Effector CD8-positive, alpha-beta T cell (primary cell): ENCODE measurements around the gene PRAMEF8.
"Not testable (repeated sequence)": the region's sequence is repeated elsewhere in the genome, so short reads cannot be mapped to it uniquely, and the experiment has no call there.

Experiments
- DNase-seq: peaks from one replicate; lab custom pipeline; 2025; lab: John Stamatoyannopoulos, UW
- total RNA-seq, 4 experiments: gene quantifications; one replicate each; lab custom pipeline; 2026; lab: John Stamatoyannopoulos, UW

Gene PRAMEF8
- 0 reads per million in 4 experiments for total RNA-seq

DNA sequence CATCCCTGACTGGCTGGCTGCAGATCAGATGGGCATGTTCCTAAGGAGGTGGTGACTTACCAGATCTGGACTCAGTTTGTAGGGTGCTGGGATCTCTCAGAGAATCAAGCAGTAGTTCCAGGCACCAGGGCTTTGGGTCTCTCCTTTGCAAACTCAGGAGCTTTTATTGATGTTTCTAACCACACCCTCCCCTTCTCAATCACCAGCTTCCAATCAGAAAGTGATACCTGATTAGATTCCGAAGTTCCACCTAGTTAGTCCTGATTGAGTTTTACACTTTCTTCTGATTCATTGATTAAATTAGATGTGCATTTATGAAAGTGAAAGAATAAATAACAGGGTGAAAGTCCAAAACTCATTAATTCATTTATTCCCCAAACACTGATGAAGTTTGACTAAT lies at the start of gene PRAMEF8:
Gene PRAMEF8, minus strand, starts transcription at position 101 of the 400 bp plus-strand sequence. CDS start 1,046 bp downstream, outside the sequence.
- not testable (repeated sequence) for DNase-seq

- not testable (repeated sequence) for DNase-seq
Measured at GRCh38 chr1:13315281-13315680, 30.3 kb upstream of the PRAMEF8 start, which contains the start of gene PRAMEF15. TSS of gene PRAMEF15 (plus strand) at chr1:13315581. CDS start at chr1:13318408, 2,827 bp downstream.

GRCh38 chr1:13303239-13303638 lies 18.3 kb upstream of the PRAMEF8 start, which contains the start of gene PRAMEF33:
TSS of gene PRAMEF33 (plus strand) at chr1:13303539. CDS start at chr1:13305955, 2,416 bp downstream.
- DNase-seq = not testable (repeated sequence)

DNA sequence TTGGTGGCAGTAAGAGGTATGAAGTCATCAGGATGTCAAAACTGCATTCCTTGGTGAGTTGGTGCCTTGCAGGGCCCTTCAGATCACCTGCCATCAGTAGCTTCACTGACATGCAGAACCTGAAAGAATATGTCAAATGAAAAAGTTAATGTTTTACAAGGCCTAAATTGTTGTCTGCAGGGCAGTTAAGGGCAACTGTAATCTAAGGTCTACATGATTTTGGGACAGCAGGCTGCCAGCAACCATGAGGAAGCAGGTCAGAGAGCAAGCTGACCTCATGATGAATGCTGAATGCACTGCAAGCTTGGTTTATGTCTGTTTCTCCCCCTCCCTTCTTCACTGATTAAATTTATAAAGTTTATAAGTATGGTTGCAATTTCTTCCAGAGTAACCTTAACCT lies 17.3 kb upstream of the PRAMEF8 start:
- not testable (repeated sequence) for DNase-seq

GRCh38 chr1:13298699-13299098 lies 13.8 kb upstream of the PRAMEF8 start:
- DNase-seq = not testable (repeated sequence)

GRCh38 chr1:13297216-13297931 lies 12.4 kb upstream of the PRAMEF8 start:
- DNase-seq = not testable (repeated sequence)

DNA sequence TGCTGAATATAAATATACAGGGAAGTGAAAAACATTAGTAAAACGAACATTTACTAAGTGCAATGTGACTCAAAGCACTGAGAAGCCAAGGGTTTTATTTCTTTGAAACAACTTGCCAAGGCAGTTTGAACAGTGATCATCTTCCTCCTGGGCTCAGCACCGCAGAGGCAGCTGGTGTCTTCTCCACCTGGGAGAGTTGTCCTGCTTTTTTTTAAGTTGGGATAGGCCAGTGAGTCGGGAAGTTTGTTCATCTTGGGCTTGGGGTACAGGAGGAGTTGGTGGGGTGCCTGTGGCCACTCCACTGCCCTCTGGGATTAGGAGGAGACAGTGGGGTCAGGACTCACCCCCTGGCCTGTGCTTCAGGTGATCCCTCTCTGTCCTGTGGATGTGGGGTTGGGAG lies 4.1 kb upstream of the PRAMEF8 start:
- not testable (repeated sequence) for DNase-seq

GRCh38 chr1:13279617-13280016 lies 5.3 kb downstream of the PRAMEF8 start:
- not testable (repeated sequence) for DNase-seq

DNA sequence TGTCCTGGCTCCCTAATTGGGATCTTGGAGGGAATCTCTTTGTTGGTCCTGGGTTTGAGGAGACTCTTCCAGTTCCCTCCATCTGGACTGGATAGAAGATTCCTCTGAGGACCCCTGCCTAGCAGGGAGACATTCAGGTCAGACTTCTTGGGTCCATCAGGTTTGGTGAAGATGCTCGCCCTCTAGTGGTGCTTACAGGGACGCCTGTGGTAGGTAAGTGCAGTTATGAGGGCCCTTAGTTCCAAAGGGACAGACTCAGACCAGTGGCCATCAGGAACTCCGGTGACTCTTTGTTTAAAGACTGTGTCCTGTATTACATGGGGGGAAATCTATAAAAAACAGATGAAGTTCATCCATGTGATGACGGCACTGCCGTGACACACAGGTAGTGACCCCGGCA lies 7.9 kb downstream of the PRAMEF8 start:
- not testable (repeated sequence) for DNase-seq

DNA sequence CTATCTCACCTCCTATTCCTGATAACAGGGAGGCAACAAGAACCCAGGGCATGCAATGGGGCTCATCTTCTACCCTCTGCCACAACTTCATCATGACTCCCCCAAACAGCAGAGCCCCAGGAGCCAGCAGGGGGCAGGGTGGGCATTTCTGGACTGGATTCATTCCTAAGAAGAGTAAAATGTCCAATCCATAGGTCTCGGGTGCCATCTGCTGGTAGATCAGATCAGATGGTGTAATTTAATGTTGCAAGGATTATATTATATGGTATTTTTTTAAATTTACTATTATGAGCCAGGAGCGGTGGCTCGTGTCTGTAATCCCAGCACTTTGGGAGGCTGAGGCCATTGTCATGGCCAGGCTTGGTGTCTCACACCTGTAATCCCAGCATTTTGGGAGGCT lies 19.8 kb downstream of the PRAMEF8 start:
- DNase-seq = not testable (repeated sequence)

- DNase-seq = not testable (repeated sequence)
Measured at GRCh38 chr1:13253898-13254297, 31.0 kb downstream of the PRAMEF8 start, which contains the start of gene PRAMEF5. TSS of gene PRAMEF5 (plus strand) at chr1:13254198. CDS start at chr1:13259269, 5,071 bp downstream.

DNA sequence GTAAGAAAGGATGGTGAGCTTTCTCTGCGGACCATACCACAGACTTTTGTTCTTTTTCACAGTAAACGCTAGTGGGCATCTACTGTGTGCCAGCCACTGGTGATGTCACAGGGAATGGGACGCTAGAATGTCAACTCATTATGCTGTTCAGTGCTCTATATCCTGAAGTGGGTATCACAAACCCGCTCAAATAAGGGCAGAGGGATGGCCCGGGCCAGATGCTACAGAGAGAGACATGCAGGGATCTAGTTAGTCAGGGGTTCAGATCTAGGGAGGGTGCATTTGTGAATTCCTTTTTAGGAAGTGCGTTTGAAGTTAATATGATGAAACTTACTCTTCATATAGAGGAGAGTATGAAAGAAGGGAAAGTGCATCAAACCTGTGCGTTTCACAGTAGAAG lies 37.8 kb downstream of the PRAMEF8 start:
- DNase-seq = not testable (repeated sequence)

DNA sequence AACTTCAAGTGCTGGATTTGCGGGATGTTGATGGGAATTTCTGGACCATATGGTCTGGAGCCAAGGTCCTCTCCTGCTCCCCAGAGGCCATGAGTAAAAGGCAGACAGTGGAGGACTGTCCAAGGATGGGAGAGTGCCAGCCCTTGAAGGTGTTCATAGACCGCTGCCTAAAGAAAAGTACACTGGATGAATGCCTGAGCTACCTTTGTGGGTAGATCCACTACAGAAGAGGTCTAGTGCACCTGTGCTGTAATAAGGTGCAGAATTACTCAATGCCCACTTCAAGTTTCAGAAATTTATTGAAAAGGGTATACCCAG lies 38.4 kb downstream of the PRAMEF8 start:
- DNase-seq = not testable (repeated sequence)

GRCh38 chr1:13245841-13246553 lies 38.9 kb downstream of the PRAMEF8 start:
- DNase-seq = not testable (repeated sequence)

- DNase-seq = not testable (repeated sequence)
Measured at GRCh38 chr1:13243536-13244263, 41.2 kb downstream of the PRAMEF8 start.

DNA sequence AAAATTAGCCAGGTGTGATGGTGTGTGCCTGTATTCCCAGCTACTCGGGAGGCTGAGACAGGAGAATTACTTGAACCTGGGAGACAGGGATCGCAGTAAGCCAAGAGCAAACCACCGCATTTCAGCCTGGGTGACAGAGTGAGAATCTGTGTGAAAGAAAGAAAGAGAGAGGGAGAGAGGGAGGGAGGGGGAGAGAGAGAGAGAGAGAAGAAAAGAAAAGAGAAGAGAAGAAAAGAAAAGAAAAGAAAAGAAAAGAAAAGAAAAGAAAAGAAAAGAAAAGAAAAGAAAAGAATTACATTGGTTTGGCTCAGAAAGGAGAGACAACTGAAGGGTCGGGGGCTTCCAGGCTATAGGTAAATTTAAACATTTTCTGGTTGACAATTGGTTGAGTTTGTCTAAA lies 45.3 kb downstream of the PRAMEF8 start:
- not testable (repeated sequence) for DNase-seq

DNA sequence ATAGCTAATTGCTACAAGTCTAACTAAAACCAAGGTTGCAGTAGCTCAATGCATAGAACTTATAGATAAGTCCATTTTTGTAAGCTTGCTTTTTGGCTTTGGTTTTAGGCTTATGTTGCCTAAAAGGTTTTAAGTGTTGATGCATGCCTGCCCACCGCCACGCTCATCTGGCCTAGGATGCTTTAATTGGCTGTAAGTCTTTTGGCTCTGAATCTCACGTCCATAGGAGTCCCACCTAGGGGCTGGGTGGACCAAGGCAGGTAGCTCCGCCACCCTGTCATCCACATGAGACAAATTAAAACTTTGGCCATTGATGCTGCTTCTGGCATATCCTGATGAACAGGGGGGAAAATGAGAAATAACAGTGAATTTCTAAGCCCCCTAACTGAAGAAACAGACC lies 47.4 kb downstream of the PRAMEF8 start:
- not testable (repeated sequence) for DNase-seq

GRCh38 chr1:13234057-13234456 lies 50.9 kb downstream of the PRAMEF8 start:
- not testable (repeated sequence) for DNase-seq

DNA sequence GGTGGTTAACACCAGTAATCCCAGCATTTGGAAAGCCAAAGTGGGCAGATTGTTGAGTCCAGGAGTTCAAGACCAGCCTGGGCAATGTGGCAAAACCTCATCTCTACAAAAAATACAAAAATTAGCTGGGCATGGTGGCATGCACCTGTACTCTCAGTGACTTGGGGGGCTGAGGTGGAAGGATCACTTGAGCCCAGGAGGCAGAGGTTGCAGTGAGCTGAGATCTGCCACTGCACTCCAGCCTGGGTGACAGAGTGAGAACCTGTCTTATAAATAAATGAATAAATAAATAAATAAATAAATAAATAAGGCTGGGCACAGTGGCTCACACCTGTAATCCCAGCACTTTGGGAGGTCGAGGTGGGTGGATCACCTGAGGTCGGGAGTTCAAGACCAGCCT lies 52.9 kb downstream of the PRAMEF8 start:
- not testable (repeated sequence) for DNase-seq
